Measurements from ENCODE around the gene KRTAP5-3. TPM values are rescaled to one million over a fixed set of nuclear protein-coding genes. Genes with fewer than 3 reads are reported as not detected.

The KRTAP5-3 gene
- total RNA-seq, 1 donor from 2014 or later = not detected

DNA sequence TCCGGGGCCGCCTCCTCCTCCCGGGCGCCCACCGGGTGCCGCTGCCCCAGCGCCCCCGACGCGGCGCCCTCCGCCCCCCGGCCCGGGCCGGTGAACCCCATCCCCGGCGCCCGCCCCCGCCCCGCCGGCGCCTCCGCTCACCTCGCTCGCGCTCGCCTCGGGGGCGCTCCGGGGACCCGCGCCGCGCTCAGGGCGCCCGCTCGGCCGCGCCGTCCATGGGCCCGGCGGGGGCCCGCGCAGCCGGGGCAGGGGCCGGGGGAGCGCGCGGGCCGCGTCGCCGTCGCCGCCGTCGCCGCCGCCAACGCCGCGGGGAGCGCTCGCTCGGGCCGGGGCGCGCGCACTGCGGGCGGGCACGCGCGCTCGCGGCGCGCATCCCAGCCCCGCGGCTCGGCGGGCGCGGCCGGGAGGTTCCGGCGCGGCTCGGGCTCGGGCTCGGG lies 36.5 kb downstream of the KRTAP5-3 start:
- intact Hi-C loops (cut with micrococcal nuclease) = no loop called here
- Histone ChIP-seq H3K27me3 (ENCODE audit: low read depth) (no peaks in the 10 kb centered on the region), H3K36me3 (no peaks in the 10 kb centered on the region), H3K27ac (replicated peaks) (peak overlapping the region; percentile 80), H3K4me1 (peaks cover 71% of the 10 kb centered on the region), H3K9me3 (replicated peaks) (no peaks in the 10 kb centered on the region), H3K4me3 (peak overlapping the region; percentile 82)
- no peak for TF ChIP-seq CTCF (IDR thresholded peaks at IDR 0.05; ENCODE audit: borderline replicate concordance)
- no peak for DNase-seq

DNA sequence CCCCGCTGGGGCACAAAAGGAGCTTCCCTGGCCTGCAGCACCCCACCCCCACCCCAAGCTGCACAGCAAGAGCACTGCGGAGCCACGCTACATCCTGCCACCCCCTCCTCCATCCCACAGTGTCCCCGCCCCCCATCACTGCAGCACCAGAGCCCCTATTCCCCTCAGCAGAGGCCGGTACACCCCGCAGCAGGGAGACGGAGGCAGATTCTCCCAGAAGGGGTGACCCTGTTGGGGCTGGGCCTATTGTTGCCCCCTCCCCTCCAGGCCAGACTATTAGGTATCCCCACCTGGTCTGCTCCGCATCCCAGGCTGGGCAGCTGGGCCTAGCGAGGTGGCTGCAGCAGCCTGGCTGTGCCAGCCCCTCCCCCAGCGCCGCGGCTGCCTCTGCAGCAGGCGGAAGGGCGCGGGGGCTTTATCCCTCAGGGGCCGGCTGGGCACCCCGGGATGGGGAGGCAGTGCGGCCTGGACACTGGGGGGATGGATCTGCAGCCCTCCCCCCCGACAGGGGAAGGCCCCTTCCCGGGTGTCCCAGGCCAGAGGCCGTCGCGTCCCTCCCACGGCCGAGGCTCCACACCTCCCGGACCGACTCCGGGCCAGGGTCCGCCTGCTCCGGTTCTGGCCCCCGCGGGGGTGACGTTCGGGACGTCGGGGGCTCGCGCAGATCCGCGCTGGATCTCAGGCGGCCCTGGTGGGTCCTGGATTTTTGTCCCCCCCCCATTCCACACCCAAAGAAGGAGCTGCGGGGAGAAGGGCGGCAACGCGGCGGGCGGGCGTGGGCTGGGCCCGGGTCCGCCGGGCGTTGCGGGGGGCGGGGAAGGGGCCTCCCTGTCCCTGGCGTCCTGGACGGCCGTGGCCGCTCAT lies 37.1 kb downstream of the KRTAP5-3 start:
- intact Hi-C loops (cut with micrococcal nuclease) = no loop called here
- no peak for TF ChIP-seq CTCF (IDR thresholded peaks at IDR 0.05; ENCODE audit: borderline replicate concordance)
- Histone ChIP-seq H3K4me3 (peak overlapping the region; percentile 82), H3K4me1 (peaks cover 78% of the 10 kb centered on the region), H3K9me3 (replicated peaks) (no peaks in the 10 kb centered on the region), H3K27ac (replicated peaks) (peak overlapping the region; percentile 80), H3K36me3 (no peaks in the 10 kb centered on the region), H3K27me3 (ENCODE audit: low read depth) (no peaks in the 10 kb centered on the region)
- DNase-seq = no peak

DNA sequence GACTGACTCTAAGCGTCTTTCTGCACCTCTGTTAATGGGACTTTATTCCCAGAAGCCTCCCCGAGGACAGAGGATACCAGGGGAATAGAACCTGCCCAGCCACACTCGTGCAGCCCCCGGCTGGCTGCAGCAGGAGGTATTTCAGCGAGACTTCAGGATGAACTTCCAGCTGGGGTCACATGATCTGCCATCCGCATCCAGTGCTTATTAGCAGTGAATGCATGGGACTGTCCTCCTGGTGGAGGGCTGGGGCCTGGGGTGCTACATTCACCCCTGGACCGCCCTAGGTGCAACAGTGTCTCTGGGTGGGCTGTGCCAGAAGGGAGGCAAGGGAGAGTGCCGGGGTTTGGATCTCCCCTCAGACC lies 37.8 kb downstream of the KRTAP5-3 start:
- H3K27me3 ChIP-seq (ENCODE audit: low read depth) = no peaks in the 10 kb centered on the region
- no peak for TF ChIP-seq CTCF (IDR thresholded peaks at IDR 0.05; ENCODE audit: borderline replicate concordance)
- no peaks in the 10 kb centered on the region for H3K9me3 ChIP-seq (replicated peaks)
- peak overlapping the region; percentile 82 for H3K4me3 ChIP-seq
- no peaks in the 10 kb centered on the region for H3K36me3 ChIP-seq
- H3K27ac ChIP-seq (replicated peaks) = peak overlapping the region; percentile 80
- intact Hi-C loops (cut with micrococcal nuclease) = no loop called here
- DNase-seq = no peak
- H3K4me1 ChIP-seq = peaks cover 81% of the 10 kb centered on the region

DNA sequence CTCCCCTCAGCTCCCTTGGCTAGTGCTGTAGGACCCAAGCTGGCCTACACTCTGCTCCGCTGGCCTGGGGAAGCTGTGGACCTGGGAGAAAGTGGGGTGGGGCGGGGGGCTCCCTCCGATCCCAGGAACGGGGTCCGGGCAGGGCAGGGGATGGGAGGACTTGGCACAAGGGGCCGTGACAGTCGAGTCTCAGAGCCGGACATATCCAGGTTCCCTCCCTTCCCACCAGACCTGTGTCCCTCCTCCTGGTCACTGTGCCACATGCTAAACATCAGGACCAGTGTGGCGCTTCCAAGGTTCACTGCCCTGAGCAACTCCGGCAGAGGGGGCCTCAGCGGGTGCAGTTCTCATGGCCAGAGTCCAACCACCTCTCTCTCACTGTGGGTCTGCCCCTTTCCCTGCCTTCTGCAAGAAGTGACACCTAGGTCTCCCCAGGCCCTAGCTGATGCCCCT lies 38.2 kb downstream of the KRTAP5-3 start:
- no peak for DNase-seq
- peak overlapping the region; percentile 80 for H3K27ac ChIP-seq (replicated peaks)
- H3K4me1 ChIP-seq = peaks cover 86% of the 10 kb centered on the region
- no peaks in the 10 kb centered on the region for H3K9me3 ChIP-seq (replicated peaks)
- peak overlapping the region; percentile 82 for H3K4me3 ChIP-seq
- intact Hi-C loops (cut with micrococcal nuclease) = no loop called here
- H3K36me3 ChIP-seq = no peaks in the 10 kb centered on the region
- H3K27me3 ChIP-seq (ENCODE audit: low read depth) = no peaks in the 10 kb centered on the region
- no peak for TF ChIP-seq CTCF (IDR thresholded peaks at IDR 0.05; ENCODE audit: borderline replicate concordance)

GRCh38 chr11:1569251-1569780 lies 38.9 kb downstream of the KRTAP5-3 start:
- Histone ChIP-seq H3K4me3 (no peak overlapping the region), H3K27ac (replicated peaks) (peak overlapping the region; percentile 80), H3K4me1 (peaks cover 90% of the 10 kb centered on the region), H3K27me3 (ENCODE audit: low read depth) (no peaks in the 10 kb centered on the region), H3K9me3 (replicated peaks) (no peaks in the 10 kb centered on the region), H3K36me3 (no peaks in the 10 kb centered on the region)
- intact Hi-C loops (cut with micrococcal nuclease) = no loop called here
- TF ChIP-seq CTCF (IDR thresholded peaks at IDR 0.05; ENCODE audit: borderline replicate concordance) = no peak
- DNase-seq = no peak

Data from left ventricle myocardium inferior (tissue), 1 donor.